ENCODE measurements around the gene KRT20. TPM values are rescaled to one million over a fixed set of nuclear protein-coding genes. Genes with fewer than 3 reads are reported as not detected.
"Not testable (repeated sequence)": the region's sequence is repeated elsewhere in the genome, so short reads cannot be mapped to it uniquely, and the experiment has no call there.

Gene KRT20, protein sequence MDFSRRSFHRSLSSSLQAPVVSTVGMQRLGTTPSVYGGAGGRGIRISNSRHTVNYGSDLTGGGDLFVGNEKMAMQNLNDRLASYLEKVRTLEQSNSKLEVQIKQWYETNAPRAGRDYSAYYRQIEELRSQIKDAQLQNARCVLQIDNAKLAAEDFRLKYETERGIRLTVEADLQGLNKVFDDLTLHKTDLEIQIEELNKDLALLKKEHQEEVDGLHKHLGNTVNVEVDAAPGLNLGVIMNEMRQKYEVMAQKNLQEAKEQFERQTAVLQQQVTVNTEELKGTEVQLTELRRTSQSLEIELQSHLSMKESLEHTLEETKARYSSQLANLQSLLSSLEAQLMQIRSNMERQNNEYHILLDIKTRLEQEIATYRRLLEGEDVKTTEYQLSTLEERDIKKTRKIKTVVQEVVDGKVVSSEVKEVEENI
- total RNA-seq (2014; rRNA removed; shearing (Covaris generic)), result not detected in 2 replicates

DNA sequence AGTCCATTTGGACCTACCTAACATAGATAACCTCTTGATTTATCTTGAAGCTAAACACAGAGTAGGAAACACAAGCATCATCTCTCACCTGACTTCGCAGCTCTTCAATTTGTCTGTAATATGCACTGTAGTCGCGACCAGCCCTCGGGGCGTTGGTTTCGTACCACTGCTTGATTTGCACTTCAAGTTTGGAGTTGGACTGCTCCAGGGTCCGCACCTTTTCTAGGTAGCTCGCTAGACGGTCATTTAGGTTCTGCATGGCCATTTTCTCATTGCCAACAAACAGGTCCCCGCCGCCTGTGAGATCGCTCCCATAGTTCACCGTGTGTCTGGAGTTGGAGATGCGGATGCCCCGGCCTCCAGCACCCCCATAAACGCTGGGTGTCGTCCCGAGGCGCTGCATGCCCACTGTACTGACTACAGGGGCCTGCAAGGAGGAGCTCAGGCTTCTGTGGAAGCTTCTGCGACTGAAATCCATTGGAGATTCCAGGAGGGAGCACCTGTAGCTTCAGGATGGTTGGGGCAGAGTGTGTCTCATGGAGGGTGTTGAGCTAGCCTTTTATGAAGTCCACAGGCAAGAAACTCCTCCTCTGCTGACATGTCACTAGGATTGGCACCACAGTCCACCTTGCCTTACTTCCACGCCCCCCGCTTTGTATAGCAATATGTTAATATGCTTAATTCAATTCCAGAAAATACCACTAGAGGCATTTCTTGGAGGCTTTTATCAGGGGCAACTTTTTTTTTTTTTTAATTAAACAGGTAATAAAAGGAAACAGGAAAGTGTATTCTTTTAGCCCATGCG, at the start of gene KRT20:
Gene KRT20, minus strand, starts transcription at position 535 of the 805 bp plus-strand sequence. Its CDS starts 57 bp downstream, at position 478.
- Histone ChIP-seq H3K36me3 (replicated peaks; ENCODE audit: control insufficient read depth, insufficient read depth, low read length) (no peaks in the 10 kb centered on the region), H3K27me3 (ENCODE audit: control insufficient read depth, insufficient read depth, low read length) (no peaks in the 10 kb centered on the region), H3K4me3 (ENCODE audit: insufficient read depth, low read depth, low read length) (no peak within 1 kb of the TSS)
- DNase-seq, result no peak

DNA sequence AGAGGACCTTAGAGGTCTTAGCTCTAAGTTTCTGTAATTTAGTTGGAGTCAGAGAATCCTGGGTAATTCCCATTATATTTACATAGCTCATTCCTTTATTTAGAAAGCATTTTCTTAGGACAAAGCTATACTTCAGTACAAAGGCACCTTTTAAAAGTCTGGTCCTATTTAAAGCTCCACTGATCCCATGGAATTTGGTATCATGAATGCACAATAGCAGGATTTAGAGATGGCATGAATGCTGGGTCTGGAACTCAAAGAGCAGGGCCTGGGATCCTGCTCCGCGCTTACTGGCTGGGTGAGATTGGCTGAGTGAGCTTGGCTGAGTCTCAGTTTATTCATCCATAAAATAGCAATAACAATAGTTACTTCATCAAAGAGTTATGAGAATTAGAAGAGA, 47.6 kb upstream of the KRT20 start:
- DNase-seq, result no peak

DNA sequence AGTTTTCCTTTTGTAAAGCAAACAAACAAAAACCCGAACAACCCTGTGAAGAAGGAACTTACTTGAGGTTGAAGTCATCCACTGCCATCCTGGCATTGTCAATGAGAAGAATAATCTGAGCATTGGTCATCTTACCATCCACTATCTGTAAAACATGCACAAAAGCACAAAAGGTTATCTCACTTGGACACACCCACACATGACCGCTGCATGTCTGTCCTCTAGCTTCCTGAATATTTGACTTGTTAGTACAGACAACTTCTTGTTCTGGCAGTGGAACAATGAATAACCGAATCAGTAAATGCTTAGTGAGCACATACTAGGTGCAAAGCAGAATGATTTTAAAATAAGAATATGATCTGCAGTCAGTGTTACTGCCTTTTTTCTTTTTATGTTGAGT, 46.3 kb upstream of the KRT20 start:
- H3K27me3 ChIP-seq (ENCODE audit: control insufficient read depth, insufficient read depth, low read length), result no peaks in the 10 kb centered on the region
- no peak overlapping the region for H3K4me3 ChIP-seq (ENCODE audit: insufficient read depth, low read depth, low read length)
- H3K36me3 ChIP-seq (replicated peaks; ENCODE audit: control insufficient read depth, insufficient read depth, low read length), result no peaks in the 10 kb centered on the region
- no peak for DNase-seq

More for the DNA sequence above, 47.6 kb upstream of the KRT20 start:
- H3K27me3 ChIP-seq (ENCODE audit: control insufficient read depth, insufficient read depth, low read length), result no peaks in the 10 kb centered on the region
- no peak overlapping the region for H3K4me3 ChIP-seq (ENCODE audit: insufficient read depth, low read depth, low read length)
- no peaks in the 10 kb centered on the region for H3K36me3 ChIP-seq (replicated peaks; ENCODE audit: control insufficient read depth, insufficient read depth, low read length)

DNA sequence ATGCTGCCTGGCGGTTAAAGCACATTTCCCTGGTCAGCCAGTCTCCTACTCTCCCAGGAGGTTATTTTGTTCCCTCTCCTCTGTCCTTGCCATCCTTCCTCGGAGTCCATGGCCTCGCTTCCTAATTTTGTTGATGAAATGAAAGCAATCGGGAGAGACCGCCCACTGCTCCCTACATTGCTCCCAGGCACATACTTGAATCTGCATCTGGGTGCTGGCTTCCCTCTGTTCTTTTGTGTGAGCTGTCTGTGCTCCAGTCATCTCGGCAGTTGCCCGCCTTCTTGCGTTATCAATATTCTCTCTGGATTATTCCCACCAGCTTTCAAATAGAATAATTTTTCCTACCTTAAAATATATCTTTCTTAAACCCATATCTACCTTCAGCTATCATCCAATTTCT, 41.3 kb upstream of the KRT20 start:
- Histone ChIP-seq H3K36me3 (replicated peaks; ENCODE audit: control insufficient read depth, insufficient read depth, low read length) (no peaks in the 10 kb centered on the region), H3K27me3 (ENCODE audit: control insufficient read depth, insufficient read depth, low read length) (no peaks in the 10 kb centered on the region), H3K4me3 (ENCODE audit: insufficient read depth, low read depth, low read length) (no peak overlapping the region)
- no peak for DNase-seq

DNA sequence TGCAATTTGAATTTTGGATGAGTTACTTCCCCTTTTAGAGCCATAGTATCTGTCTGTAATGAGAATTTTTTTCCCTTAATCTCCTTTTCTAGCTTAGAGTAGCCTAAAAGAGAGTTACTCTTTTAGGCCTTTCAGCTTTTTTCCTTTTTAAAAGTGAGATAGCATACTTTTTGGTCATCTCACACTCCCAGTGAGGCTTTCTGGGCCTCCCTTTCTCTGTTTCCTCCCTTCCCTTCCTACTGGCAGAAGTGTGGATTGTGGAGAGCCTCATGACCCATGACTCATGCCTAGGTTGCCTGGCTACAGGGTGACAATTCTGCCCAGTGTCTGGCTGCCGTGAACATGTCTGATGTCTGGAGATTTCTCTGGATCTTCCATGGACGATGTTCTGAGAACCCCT, 37.2 kb upstream of the KRT20 start:
- no peak for DNase-seq
- Histone ChIP-seq H3K36me3 (replicated peaks; ENCODE audit: control insufficient read depth, insufficient read depth, low read length) (no peaks in the 10 kb centered on the region), H3K4me3 (ENCODE audit: insufficient read depth, low read depth, low read length) (no peak overlapping the region), H3K27me3 (ENCODE audit: control insufficient read depth, insufficient read depth, low read length) (no peaks in the 10 kb centered on the region)

DNA sequence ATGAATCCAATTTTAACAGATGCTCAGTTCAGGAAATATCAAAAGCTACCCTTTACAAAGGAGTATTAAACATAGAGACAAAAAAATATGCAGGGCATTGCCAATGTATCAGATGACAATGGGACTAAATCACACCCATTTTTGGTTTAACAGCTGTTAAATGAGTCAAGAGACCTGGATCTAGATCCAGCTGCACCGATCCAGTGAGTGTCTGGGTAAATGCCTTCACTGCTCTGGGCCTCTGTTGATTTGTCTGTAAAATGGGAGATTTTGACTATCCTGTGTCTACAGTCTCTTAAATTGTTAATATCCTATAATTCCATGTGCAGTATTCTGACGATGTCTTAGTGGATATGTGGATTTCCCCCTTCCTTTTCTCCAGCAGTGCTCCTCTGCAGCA, 36.0 kb upstream of the KRT20 start:
- DNase-seq, result no peak
- H3K27me3 ChIP-seq (ENCODE audit: control insufficient read depth, insufficient read depth, low read length), result no peaks in the 10 kb centered on the region
- H3K36me3 ChIP-seq (replicated peaks; ENCODE audit: control insufficient read depth, insufficient read depth, low read length), result no peaks in the 10 kb centered on the region
- H3K4me3 ChIP-seq (ENCODE audit: insufficient read depth, low read depth, low read length), result no peak overlapping the region

DNA sequence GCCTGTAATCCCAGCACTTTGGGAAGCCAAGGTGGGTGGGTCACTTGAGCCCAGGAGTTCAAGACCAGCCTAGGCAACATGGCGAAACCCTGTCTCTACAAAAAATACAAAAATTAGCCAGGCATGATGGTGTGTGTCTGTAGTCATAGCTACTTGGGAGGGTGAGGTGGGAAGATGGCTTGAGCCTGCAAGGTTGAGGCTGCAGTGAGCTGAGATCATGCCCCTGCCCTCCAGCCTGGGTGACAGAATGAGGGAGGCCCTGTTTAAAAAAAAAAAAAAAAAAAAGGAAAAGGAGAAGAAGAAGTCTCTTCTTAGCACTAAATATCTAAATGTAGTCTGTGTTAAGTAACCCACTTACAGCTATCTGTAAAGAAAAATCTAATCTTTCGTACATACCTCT, 32.1 kb upstream of the KRT20 start:
- not testable (repeated sequence) for H3K36me3 ChIP-seq (replicated peaks; ENCODE audit: control insufficient read depth, insufficient read depth, low read length); H3K4me3 ChIP-seq (ENCODE audit: insufficient read depth, low read depth, low read length); H3K27me3 ChIP-seq (ENCODE audit: control insufficient read depth, insufficient read depth, low read length); DNase-seq

DNA sequence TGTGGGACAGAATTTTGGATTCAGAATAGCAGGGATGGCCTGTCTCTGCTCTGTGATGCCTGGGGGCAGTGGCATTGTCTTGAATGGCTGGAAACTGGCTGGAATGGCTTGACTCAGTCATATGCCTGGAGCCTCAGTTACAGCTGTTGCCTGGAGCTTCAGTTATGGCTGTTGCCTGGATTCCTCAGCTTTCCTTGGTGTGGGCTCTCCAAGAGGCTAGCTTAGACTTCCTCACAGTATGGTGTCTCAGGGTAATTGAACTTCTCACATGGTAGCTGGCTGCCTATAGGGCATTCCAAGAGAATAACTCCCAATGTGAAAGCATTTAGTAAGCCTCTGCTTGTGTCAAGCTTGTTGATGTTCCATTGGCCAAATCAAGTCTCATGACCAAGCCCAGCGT, 31.3 kb upstream of the KRT20 start:
- H3K27me3 ChIP-seq (ENCODE audit: control insufficient read depth, insufficient read depth, low read length), result no peaks in the 10 kb centered on the region
- H3K36me3 ChIP-seq (replicated peaks; ENCODE audit: control insufficient read depth, insufficient read depth, low read length), result no peaks in the 10 kb centered on the region
- no peak for DNase-seq
- no peak overlapping the region for H3K4me3 ChIP-seq (ENCODE audit: insufficient read depth, low read depth, low read length)

DNA sequence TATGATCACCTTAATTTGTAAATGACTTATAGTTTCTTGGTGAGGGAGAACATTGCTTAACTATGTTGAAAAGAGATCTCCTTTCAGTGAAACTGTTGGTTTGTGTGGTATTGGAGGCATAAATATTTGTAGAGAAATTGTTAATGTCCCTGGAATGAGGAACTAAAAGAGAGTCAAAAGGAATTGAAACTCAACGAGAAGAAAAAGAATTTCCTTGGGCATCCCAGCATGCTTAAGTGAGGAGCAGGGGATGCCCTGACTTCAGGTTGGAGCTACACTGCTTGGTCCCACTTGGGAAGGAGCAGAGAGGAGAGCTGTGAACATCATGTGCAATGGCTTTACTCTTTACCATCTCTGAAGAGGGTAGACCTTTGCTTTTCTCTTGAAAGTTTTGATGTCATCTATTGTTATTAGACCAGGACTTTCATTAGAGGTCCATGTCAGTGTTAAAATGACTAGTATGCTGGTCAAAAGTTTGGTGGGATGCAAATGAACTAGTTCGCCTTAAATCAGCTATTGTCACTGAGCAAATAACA, 30.7 kb upstream of the KRT20 start:
- H3K4me3 ChIP-seq (ENCODE audit: insufficient read depth, low read depth, low read length), result no peak overlapping the region
- no peaks in the 10 kb centered on the region for H3K36me3 ChIP-seq (replicated peaks; ENCODE audit: control insufficient read depth, insufficient read depth, low read length)
- no peak for DNase-seq
- no peaks in the 10 kb centered on the region for H3K27me3 ChIP-seq (ENCODE audit: control insufficient read depth, insufficient read depth, low read length)

DNA sequence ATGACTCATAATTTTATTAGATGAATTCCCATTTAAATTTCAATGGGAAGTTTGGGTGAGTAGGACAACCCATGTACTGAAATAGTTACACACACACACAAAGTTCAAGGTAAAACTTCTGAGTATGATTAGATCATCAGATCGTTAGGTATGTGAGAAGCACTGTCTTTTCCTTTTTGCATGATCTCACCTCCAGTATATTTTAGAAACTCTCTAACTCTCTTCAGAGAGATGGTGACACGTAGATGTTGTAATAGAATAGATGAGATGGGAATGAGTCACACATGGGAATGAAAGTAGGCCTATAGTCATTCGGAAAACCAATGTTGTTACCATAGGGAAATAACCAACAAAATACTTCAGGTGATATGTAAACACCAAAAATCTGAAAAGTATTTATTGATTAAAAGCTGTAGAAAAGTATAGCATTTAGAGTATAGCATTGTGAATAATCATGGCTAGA, 30.2 kb upstream of the KRT20 start:
- no peaks in the 10 kb centered on the region for H3K36me3 ChIP-seq (replicated peaks; ENCODE audit: control insufficient read depth, insufficient read depth, low read length)
- H3K4me3 ChIP-seq (ENCODE audit: insufficient read depth, low read depth, low read length), result no peak overlapping the region
- no peaks in the 10 kb centered on the region for H3K27me3 ChIP-seq (ENCODE audit: control insufficient read depth, insufficient read depth, low read length)
- DNase-seq, result no peak

DNA sequence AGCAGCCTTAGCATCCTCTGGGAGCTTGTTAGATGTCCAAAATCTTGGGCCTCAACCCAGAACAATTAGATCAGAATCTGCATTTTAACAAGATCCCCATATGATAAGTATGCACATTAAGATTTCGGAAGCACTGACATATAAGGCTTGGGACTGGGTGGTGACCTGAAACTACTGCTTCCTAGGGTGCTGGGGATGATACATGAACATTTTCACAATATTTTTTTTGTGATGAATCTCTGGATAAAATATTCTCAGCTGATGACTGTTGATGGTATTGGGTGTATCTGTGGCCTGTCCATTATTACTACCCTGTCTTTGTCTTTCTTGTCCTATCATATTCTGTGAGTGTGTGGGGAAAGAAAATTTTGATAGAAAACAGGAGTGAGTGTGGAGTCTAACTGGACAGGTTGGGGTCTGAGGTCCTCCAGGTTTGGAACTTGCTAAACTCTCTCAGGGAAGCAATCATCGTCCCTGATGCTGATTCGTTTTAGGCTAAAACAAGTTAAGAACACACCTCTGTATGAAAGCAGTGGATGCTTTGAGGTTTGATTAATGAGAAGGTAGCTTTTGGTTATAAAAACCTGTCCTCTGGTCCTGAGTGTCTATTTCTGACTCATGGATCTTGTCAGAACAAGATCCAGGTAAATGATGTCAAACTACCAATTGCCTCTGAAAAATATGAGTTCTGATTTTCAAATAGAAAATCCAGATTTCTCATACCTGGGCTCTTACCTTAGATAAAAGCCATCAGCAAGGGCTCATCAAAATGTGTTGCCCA, 29.2 kb upstream of the KRT20 start:
- DNase-seq, result no peak

DNA sequence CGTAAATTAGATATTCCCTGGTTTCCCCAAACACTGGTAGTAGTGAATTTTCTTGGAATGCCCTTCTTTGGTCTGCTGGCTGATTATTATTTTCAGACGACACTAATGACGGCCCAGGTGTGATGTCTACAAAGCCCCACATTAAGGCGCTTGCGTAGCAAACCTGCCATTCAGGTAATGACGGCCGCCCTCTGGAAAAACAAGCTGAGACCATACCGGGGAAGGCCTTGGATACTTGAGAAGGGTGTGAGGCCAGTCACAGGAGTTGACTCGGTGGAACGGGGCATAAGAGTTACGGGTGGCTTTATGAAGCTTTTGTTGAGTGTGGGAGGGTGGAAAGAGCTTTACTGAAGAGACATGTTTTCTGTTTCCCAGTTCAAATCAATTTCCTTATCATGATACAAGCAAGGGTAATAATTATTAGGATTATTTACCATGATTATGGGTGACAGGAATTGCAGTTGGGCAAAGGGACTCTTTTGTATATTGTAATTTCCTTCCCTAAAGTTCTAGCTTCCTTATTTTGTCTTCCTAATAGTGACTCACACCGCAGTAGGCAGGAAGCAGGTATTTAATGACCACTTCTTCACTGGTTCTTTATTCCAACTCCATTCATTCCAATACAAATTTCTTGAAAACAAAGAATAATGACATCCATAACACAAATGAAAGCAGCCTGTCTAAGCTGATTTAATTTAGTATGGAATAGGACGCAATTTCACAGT, 27.6 kb upstream of the KRT20 start:
- H3K4me3 ChIP-seq (ENCODE audit: insufficient read depth, low read depth, low read length), result no peak overlapping the region
- no peaks in the 10 kb centered on the region for H3K27me3 ChIP-seq (ENCODE audit: control insufficient read depth, insufficient read depth, low read length)
- no peaks in the 10 kb centered on the region for H3K36me3 ChIP-seq (replicated peaks; ENCODE audit: control insufficient read depth, insufficient read depth, low read length)
- DNase-seq, result no peak

More for the DNA sequence above, 29.2 kb upstream of the KRT20 start:
- H3K27me3 ChIP-seq (ENCODE audit: control insufficient read depth, insufficient read depth, low read length), result no peaks in the 10 kb centered on the region
- H3K4me3 ChIP-seq (ENCODE audit: insufficient read depth, low read depth, low read length), result no peak overlapping the region
- no peaks in the 10 kb centered on the region for H3K36me3 ChIP-seq (replicated peaks; ENCODE audit: control insufficient read depth, insufficient read depth, low read length)

DNA sequence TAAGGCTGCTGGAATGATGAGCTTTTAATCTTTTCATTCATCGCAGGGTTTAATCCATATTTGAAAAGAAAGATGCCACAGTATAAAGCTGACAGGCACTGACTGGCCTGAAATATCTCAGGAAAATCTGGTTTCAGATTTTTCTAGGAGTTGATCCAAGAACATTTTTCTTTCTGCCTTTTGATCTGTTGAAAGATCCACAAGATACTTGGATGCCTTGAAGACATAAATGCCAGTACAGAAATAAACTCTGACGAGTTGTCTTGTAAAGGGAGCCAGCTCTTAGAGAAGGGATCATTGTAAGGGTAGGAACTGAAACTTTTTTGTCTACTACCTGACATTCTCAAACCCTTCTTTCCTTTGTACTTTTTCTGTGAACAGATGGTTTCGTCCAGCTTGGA, 25.4 kb upstream of the KRT20 start:
- Histone ChIP-seq H3K36me3 (replicated peaks; ENCODE audit: control insufficient read depth, insufficient read depth, low read length) (no peaks in the 10 kb centered on the region), H3K4me3 (ENCODE audit: insufficient read depth, low read depth, low read length) (no peak overlapping the region), H3K27me3 (ENCODE audit: control insufficient read depth, insufficient read depth, low read length) (no peaks in the 10 kb centered on the region)
- DNase-seq, result no peak

DNA sequence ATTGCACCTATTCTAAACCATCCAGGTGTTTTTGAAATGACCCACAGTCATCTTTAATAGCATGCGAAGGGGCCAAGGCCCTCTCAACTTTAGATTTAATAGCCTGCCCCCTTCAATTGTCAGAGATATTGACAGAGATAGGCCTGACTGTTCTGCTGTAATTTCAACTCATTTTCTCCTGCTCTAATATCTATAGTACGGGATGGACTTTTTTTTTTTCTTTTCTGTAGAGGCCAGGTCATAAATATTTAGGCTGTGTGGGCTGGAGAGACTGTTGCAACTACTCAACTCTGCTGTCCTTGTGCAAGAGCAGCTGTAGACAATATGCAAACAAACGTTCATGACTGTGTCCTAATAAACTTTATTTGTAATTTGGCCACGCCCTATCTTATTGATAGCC, 24.7 kb upstream of the KRT20 start:
- no peak overlapping the region for H3K4me3 ChIP-seq (ENCODE audit: insufficient read depth, low read depth, low read length)
- H3K36me3 ChIP-seq (replicated peaks; ENCODE audit: control insufficient read depth, insufficient read depth, low read length), result no peaks in the 10 kb centered on the region
- no peaks in the 10 kb centered on the region for H3K27me3 ChIP-seq (ENCODE audit: control insufficient read depth, insufficient read depth, low read length)
- DNase-seq, result no peak

All from H7 (cell line).